IPS-20b (cell line): ENCODE results near the gene FAAP20.

Experiments used
- H3K27ac ChIP-seq: one replicate; pipeline ENCODE4 v1.5.1; 2013; ENCODE audit warnings: low read length
- H3K27me3 ChIP-seq: 2 replicates; pipeline ENCODE4 v1.6.1; 2013; ENCODE audit warnings: mild to moderate bottlenecking, low read length, inconsistent platforms; ENCODE audit not compliant: insufficient read depth
- H3K36me3 ChIP-seq: 2 replicates; pipeline ENCODE4 v1.6.1; 2013; ENCODE audit warnings: low read depth, mild to moderate bottlenecking, inconsistent platforms, low read length, moderate library complexity; ENCODE audit not compliant: insufficient read depth
- H3K4me1 ChIP-seq: 2 replicates; pipeline ENCODE4 v1.6.1; 2013; ENCODE audit warnings: mild to moderate bottlenecking, control low read depth, inconsistent platforms, low read length, moderate library complexity; ENCODE audit not compliant: insufficient read depth
- H3K4me3 ChIP-seq: 2 replicates; pipeline ENCODE4 v1.5.1; 2013; ENCODE audit warnings: mild to moderate bottlenecking, low read length, inconsistent platforms
- H3K9ac ChIP-seq: 2 replicates; pipeline ENCODE4 v1.6.1; 2013; ENCODE audit warnings: low read depth, mild to moderate bottlenecking, inconsistent platforms, low read length, moderate library complexity
- H3K9me3 ChIP-seq: 2 replicates; pipeline ENCODE4 v1.6.1; 2013; ENCODE audit warnings: mild to moderate bottlenecking, low read depth, low read length, inconsistent platforms; ENCODE audit not compliant: insufficient read depth

FAAP20 gene

GRCh38 chr1:2169200-2169836 lies 25.3 kb downstream of the FAAP20 start:
- H3K4me1 ChIP-seq, result no peaks in the 10 kb centered on the region
- H3K36me3 ChIP-seq, result no peaks in the 10 kb centered on the region; the same call in 1 of the 2 replicates
- H3K9me3 ChIP-seq, result no peaks in the 10 kb centered on the region
- no peak overlapping the region for H3K9ac ChIP-seq
- H3K27ac ChIP-seq, result no peak overlapping the region
- no peak overlapping the region for H3K4me3 ChIP-seq
- no peaks in the 10 kb centered on the region for H3K27me3 ChIP-seq

- Histone ChIP-seq H3K9ac (no peak overlapping the region), H3K36me3 (peaks cover 5% of the 10 kb centered on the region; the same call in 1 of the 2 replicates), H3K27me3 (no peaks in the 10 kb centered on the region), H3K27ac (no peak overlapping the region), H3K4me1 (no peaks in the 10 kb centered on the region), H3K9me3 (no peaks in the 10 kb centered on the region), H3K4me3 (no peak overlapping the region)
These were observed 26.0 kb downstream of the FAAP20 start for GRCh38 chr1:2168535-2168934.

- H3K27me3 ChIP-seq, result no peaks in the 10 kb centered on the region
- H3K36me3 ChIP-seq, result peaks cover 8% of the 10 kb centered on the region; the same call in 1 of the 2 replicates
- no peak overlapping the region for H3K9ac ChIP-seq
- no peaks in the 10 kb centered on the region for H3K9me3 ChIP-seq
- no peak overlapping the region for H3K27ac ChIP-seq
- no peak overlapping the region for H3K4me3 ChIP-seq
- H3K4me1 ChIP-seq, result no peaks in the 10 kb centered on the region
These were observed 26.5 kb downstream of the FAAP20 start for GRCh38 chr1:2168090-2168489.

- Histone ChIP-seq H3K9me3 (no peaks in the 10 kb centered on the region), H3K27ac (no peak overlapping the region), H3K9ac (no peak overlapping the region), H3K27me3 (no peaks in the 10 kb centered on the region), H3K4me1 (no peaks in the 10 kb centered on the region), H3K4me3 (no peak overlapping the region), H3K36me3 (peaks cover 10% of the 10 kb centered on the region; the same call in 1 of the 2 replicates)
These were observed 27.9 kb downstream of the FAAP20 start for GRCh38 chr1:2166695-2167094.

- Histone ChIP-seq H3K4me1 (no peaks in the 10 kb centered on the region), H3K4me3 (no peak overlapping the region), H3K27me3 (no peaks in the 10 kb centered on the region), H3K36me3 (peaks cover 10% of the 10 kb centered on the region; the same call in 1 of the 2 replicates), H3K9ac (no peak overlapping the region), H3K9me3 (no peaks in the 10 kb centered on the region), H3K27ac (no peak overlapping the region)
These were observed 28.3 kb downstream of the FAAP20 start for GRCh38 chr1:2166254-2166653.

- Histone ChIP-seq H3K27me3 (no peaks in the 10 kb centered on the region), H3K36me3 (peaks cover 10% of the 10 kb centered on the region; the same call in 1 of the 2 replicates), H3K27ac (no peak overlapping the region), H3K9me3 (no peaks in the 10 kb centered on the region), H3K4me1 (no peaks in the 10 kb centered on the region), H3K9ac (no peak overlapping the region), H3K4me3 (no peak overlapping the region)
These were observed 28.9 kb downstream of the FAAP20 start for GRCh38 chr1:2165646-2166045.

GRCh38 chr1:2163205-2163604 lies 31.4 kb downstream of the FAAP20 start:
- Histone ChIP-seq H3K4me1 (no peaks in the 10 kb centered on the region), H3K9me3 (no peaks in the 10 kb centered on the region), H3K27ac (no peak overlapping the region), H3K27me3 (no peaks in the 10 kb centered on the region), H3K9ac (no peak overlapping the region), H3K4me3 (no peak overlapping the region), H3K36me3 (peaks cover 23% of the 10 kb centered on the region; the same call in 1 of the 2 replicates)

- no peaks in the 10 kb centered on the region for H3K9me3 ChIP-seq
- H3K27me3 ChIP-seq, result no peaks in the 10 kb centered on the region
- no peak overlapping the region for H3K4me3 ChIP-seq
- no peak overlapping the region for H3K9ac ChIP-seq
- no peaks in the 10 kb centered on the region for H3K4me1 ChIP-seq
- H3K27ac ChIP-seq, result no peak overlapping the region
- peaks cover 38% of the 10 kb centered on the region; the same call in 1 of the 2 replicates for H3K36me3 ChIP-seq
These were observed 33.9 kb downstream of the FAAP20 start for GRCh38 chr1:2160451-2161300.

GRCh38 chr1:2159124-2159523 lies 35.4 kb downstream of the FAAP20 start:
- H3K27ac ChIP-seq, result no peak overlapping the region
- H3K27me3 ChIP-seq, result no peaks in the 10 kb centered on the region
- no peaks in the 10 kb centered on the region for H3K9me3 ChIP-seq
- H3K9ac ChIP-seq, result no peak overlapping the region
- peaks cover 44% of the 10 kb centered on the region; the same call in 1 of the 2 replicates for H3K36me3 ChIP-seq
- no peaks in the 10 kb centered on the region for H3K4me1 ChIP-seq
- H3K4me3 ChIP-seq, result no peak overlapping the region

GRCh38 chr1:2158272-2158671 lies 36.3 kb downstream of the FAAP20 start:
- Histone ChIP-seq H3K4me3 (no peak overlapping the region), H3K9me3 (no peaks in the 10 kb centered on the region), H3K27ac (no peak overlapping the region), H3K9ac (no peak overlapping the region), H3K27me3 (no peaks in the 10 kb centered on the region), H3K4me1 (no peaks in the 10 kb centered on the region), H3K36me3 (peaks cover 41% of the 10 kb centered on the region)

GRCh38 chr1:2157856-2158255 lies 36.7 kb downstream of the FAAP20 start:
- H3K36me3 ChIP-seq, result peaks cover 41% of the 10 kb centered on the region
- H3K27ac ChIP-seq, result no peak overlapping the region
- no peak overlapping the region for H3K9ac ChIP-seq
- H3K9me3 ChIP-seq, result no peaks in the 10 kb centered on the region
- no peak overlapping the region for H3K4me3 ChIP-seq
- no peaks in the 10 kb centered on the region for H3K4me1 ChIP-seq
- no peaks in the 10 kb centered on the region for H3K27me3 ChIP-seq

- Histone ChIP-seq H3K27ac (no peak overlapping the region), H3K9me3 (no peaks in the 10 kb centered on the region), H3K27me3 (no peaks in the 10 kb centered on the region), H3K9ac (no peak overlapping the region), H3K4me3 (no peak overlapping the region), H3K4me1 (no peaks in the 10 kb centered on the region), H3K36me3 (peaks cover 48% of the 10 kb centered on the region)
These were observed 37.7 kb downstream of the FAAP20 start for GRCh38 chr1:2156866-2157265.
